ENCODE results near the gene KLK11.

KLK11 gene

GRCh38 chr19:51006406-51006805, 20.0 kb downstream of the KLK11 start:
- DNase-seq (ENCODE audit: low read depth, low spot score): no peak
- ChIA-PET CTCF (no interaction called here), POLR2A (no interaction called here)
- TF ChIP-seq, protein P1, sequence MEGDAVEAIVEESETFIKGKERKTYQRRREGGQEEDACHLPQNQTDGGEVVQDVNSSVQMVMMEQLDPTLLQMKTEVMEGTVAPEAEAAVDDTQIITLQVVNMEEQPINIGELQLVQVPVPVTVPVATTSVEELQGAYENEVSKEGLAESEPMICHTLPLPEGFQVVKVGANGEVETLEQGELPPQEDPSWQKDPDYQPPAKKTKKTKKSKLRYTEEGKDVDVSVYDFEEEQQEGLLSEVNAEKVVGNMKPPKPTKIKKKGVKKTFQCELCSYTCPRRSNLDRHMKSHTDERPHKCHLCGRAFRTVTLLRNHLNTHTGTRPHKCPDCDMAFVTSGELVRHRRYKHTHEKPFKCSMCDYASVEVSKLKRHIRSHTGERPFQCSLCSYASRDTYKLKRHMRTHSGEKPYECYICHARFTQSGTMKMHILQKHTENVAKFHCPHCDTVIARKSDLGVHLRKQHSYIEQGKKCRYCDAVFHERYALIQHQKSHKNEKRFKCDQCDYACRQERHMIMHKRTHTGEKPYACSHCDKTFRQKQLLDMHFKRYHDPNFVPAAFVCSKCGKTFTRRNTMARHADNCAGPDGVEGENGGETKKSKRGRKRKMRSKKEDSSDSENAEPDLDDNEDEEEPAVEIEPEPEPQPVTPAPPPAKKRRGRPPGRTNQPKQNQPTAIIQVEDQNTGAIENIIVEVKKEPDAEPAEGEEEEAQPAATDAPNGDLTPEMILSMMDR (IDR thresholded peaks at IDR 0.05; ENCODE audit: insufficient read depth, low read length, missing control alignments): no peak
- H3K4me3 ChIP-seq (ENCODE audit: low read depth, low read length): no peak overlapping the region

DNA sequence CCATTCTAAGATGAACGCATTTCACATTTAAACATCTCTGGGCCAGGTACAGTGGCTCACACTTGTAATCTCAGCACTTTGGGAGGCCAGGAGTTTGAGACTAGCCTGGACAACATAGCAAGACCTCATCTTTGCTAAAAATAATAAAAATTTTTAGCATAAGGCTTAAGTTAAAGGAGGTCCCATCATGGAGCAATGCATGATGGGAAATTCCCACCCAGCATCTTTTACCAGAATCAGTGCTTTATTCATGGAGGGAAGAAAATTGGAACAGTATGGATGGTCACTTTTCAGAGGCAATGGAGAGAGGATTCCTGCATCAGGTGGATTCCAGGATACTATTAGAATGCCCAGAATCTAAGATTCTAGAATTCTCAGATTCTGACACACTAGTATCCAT, 21.2 kb downstream of the KLK11 start:
- CTCF ChIA-PET: no interaction called here
- TF ChIP-seq, protein P1 (IDR thresholded peaks at IDR 0.05; ENCODE audit: insufficient read depth, low read length, missing control alignments): no peak
- POLR2A ChIA-PET: no interaction called here
- no peak for DNase-seq (ENCODE audit: low read depth, low spot score)
- H3K4me3 ChIP-seq (ENCODE audit: low read depth, low read length): no peak overlapping the region

- DNase-seq (ENCODE audit: low read depth, low spot score): no peak
- TF ChIP-seq, protein P1 (IDR thresholded peaks at IDR 0.05; ENCODE audit: insufficient read depth, low read length, missing control alignments): no peak
- H3K4me3 ChIP-seq (ENCODE audit: low read depth, low read length): no peak overlapping the region
- CTCF ChIA-PET: no interaction called here
- POLR2A ChIA-PET: no interaction called here
Measured at GRCh38 chr19:51003316-51003715, 23.1 kb downstream of the KLK11 start.

DNA sequence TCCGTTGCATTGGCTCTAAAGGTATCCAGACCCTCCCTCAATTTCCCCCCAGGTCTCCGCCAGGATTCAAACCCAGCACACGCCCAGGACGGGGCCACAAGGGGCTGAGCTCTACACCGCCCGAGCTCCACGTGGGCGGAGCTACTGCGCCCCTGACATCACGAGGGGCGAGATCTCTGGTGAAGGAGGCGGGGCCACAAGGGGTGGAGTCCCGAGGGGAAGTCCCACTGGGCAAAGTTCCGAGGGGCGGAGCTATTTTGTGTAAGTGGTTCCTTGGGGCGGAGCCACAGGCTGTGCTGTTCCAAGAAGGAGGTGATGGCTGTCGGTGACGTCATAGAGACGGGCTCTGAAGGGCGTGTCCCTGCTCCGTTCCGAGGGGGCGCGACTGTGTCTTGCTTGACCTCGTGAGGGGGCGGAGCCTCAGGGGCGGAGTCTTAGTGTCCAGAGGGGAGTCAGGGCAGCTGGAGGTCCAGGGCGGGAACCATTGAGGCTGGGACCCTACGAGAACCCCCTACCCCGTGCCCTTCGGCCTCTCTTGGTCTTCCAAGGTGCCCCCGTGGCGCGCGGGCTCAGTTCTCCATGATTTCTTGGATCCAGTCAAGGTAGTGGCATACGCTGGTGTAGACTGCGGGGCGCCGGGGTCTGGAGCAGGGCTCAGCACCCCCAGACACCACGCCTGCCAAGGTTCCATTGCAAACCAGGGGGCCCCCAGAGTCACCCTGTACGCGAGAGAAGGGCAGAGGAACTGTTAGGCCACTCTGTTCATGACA, 23.7 kb downstream of the KLK11 start:
- H3K4me3 ChIP-seq (ENCODE audit: low read depth, low read length): no peak overlapping the region
- ChIA-PET POLR2A (no interaction called here), CTCF (interaction anchor here (1.3 kb wide), 1 partner anchor 14 kb away, joined by 3 read pairs; no protein-coding TSS in a partner anchor)
- DNase-seq (ENCODE audit: low read depth, low spot score): no peak
- TF ChIP-seq, protein P1 (IDR thresholded peaks at IDR 0.05; ENCODE audit: insufficient read depth, low read length, missing control alignments): no peak

GRCh38 chr19:51002089-51002532, 24.3 kb downstream of the KLK11 start:
- POLR2A ChIA-PET: no interaction called here
- CTCF ChIA-PET: interaction anchor here (1.3 kb wide), 1 partner anchor 14 kb away, joined by 3 read pairs; no protein-coding TSS in a partner anchor
- TF ChIP-seq, protein P1 (IDR thresholded peaks at IDR 0.05; ENCODE audit: insufficient read depth, low read length, missing control alignments): no peak
- DNase-seq (ENCODE audit: low read depth, low spot score): no peak
- no peak overlapping the region for H3K4me3 ChIP-seq (ENCODE audit: low read depth, low read length)

DNA sequence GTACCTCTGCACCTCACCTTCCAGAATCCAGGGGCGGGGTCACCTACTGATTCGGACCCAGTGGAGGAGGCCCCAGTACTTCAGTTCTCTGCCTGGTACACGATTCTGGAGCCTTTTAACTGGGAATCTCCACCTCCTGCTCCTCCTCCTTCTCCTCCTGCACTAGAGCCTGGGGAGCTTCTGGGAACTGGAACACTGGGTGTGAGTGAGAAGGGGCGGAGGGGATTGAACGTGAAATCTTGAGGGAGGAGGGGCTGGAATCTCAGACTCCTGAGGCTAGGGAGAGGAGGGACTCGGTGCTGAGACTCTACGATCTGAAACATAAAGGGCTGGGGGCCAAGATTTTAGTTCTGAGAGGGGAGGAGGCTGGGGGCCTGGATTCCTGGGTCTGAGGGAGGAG, 24.9 kb downstream of the KLK11 start, which contains the start of gene KLK8:
Gene KLK8, minus strand, starts transcription at position 90 of the 400 bp plus-strand sequence. CDS start 437 bp downstream, outside the sequence.
- ChIA-PET CTCF (no interaction called here), POLR2A (no interaction called here)
- no peak for DNase-seq (ENCODE audit: low read depth, low spot score)
- TF ChIP-seq, protein P1 (IDR thresholded peaks at IDR 0.05; ENCODE audit: insufficient read depth, low read length, missing control alignments): no peak
- no peak within 1 kb of the TSS for H3K4me3 ChIP-seq (ENCODE audit: low read depth, low read length)
